ENCODE data around the gene ORM2. TPM values are rescaled to one million over a fixed set of nuclear protein-coding genes. Genes with fewer than 3 reads are reported as not detected.
"Not testable (repeated sequence)": the region's sequence is repeated elsewhere in the genome, so short reads cannot be mapped to it uniquely, and the experiment has no call there.

Gene ORM2
- total and polyA plus RNA-seq, 7 experiments from 2014 or later = not detected

- Histone ChIP-seq H3K27me3 (ENCODE audit: control insufficient read depth in 2 of 2, insufficient read depth in 2 of 2, low read length in 2 of 2) (no peaks in the 10 kb centered on the region), H3K4me1 (ENCODE audit: control insufficient read depth in 2 of 2, insufficient read depth in 2 of 2, low read length in 2 of 2) (peaks cover 0 to 4% of the 10 kb centered on the region in 2 donors), H3K9me3 (ENCODE audit: control insufficient read depth in 2 of 3, low read length in 3 of 3) (no peaks in the 10 kb centered on the region), H3K27ac (ENCODE audit: low read depth, low read length) (peak overlapping the region; percentile 45), H3K4me3 (ENCODE audit: low read length) (no peak overlapping the region), H3K36me3 (ENCODE audit: control insufficient read depth in 2 of 3, insufficient read depth in 3 of 3, low read length in 3 of 3) (peaks cover 0 to 9% (median 0%) of the 10 kb centered on the region in 3 experiments)
- Mint-ChIP-seq H3K27ac (peak overlapping the region; percentile 38 to 88 (median 79)), H3K27me3 (no peaks in the 10 kb centered on the region), H3K9me3 (peaks cover 0 to 7% (median 0%) of the 10 kb centered on the region in 11 donors), H3K36me3 (peaks cover 0 to 11% (median 3%) of the 10 kb centered on the region in 5 donors), H3K4me3 (peak overlapping the region in 1 of 10 donors; percentile 63), H3K4me1 (peaks cover 2 to 22% (median 9%) of the 10 kb centered on the region in 7 donors)
- ChIA-PET CTCF (no interaction called here), POLR2A (interaction anchor here (1.1 kb wide), 1 partner anchor 54 kb away, joined by 3 read pairs; no protein-coding TSS in a partner anchor)
- DNase-seq = no peak
- no peak for ATAC-seq
- intact Hi-C loops (cut with micrococcal nuclease) = loop anchor here in 1 of 2 donors (10.0 kb wide), 1 partner anchor 324 kb away; the partner anchor contains the start of gene TEX53
These were observed 967 bp downstream of the ORM2 start for GRCh38 chr9:114330636-114331035.

GRCh38 chr9:114331229-114332195, 1.8 kb downstream of the ORM2 start:
- H3K9me3 ChIP-seq (ENCODE audit: control insufficient read depth in 2 of 3, low read length in 3 of 3); H3K4me1 ChIP-seq (ENCODE audit: control insufficient read depth in 2 of 2, insufficient read depth in 2 of 2, low read length in 2 of 2); H3K27me3 ChIP-seq (ENCODE audit: control insufficient read depth in 2 of 2, insufficient read depth in 2 of 2, low read length in 2 of 2); H3K4me3 ChIP-seq (ENCODE audit: low read length); DNase-seq; H3K27ac ChIP-seq (ENCODE audit: low read depth, low read length); H3K9me3 Mint-ChIP-seq; CTCF ChIA-PET; H3K27me3 Mint-ChIP-seq: not testable (repeated sequence)
- peaks cover 0 to 20% (median 3%) of the 10 kb centered on the region in 5 donors for H3K36me3 Mint-ChIP-seq
- H3K36me3 ChIP-seq (ENCODE audit: control insufficient read depth in 2 of 3, insufficient read depth in 3 of 3, low read length in 3 of 3) = peaks cover 0 to 18% (median 0%) of the 10 kb centered on the region in 3 experiments
- POLR2A ChIA-PET = interaction anchor here (1.1 kb wide), 1 partner anchor 53 kb away, joined by 3 read pairs; no protein-coding TSS in a partner anchor
- peak overlapping the region; percentile 4 to 90 (median 82) for H3K27ac Mint-ChIP-seq
- peak overlapping the region in 2 of 10 donors; percentile 13 to 63 for H3K4me3 Mint-ChIP-seq
- intact Hi-C loops (cut with micrococcal nuclease) = loop anchor here in 1 of 2 donors (10.0 kb wide), 1 partner anchor 323 kb away; the partner anchor contains the start of gene TEX53
- H3K4me1 Mint-ChIP-seq = peaks cover 2 to 22% (median 9%) of the 10 kb centered on the region in 7 donors
- peak; percentile 18 for ATAC-seq

- peaks cover 3 to 27% (median 5%) of the 10 kb centered on the region in 3 experiments for H3K36me3 ChIP-seq (ENCODE audit: control insufficient read depth in 2 of 3, insufficient read depth in 3 of 3, low read length in 3 of 3)
- H3K4me1 Mint-ChIP-seq = peaks cover 2 to 22% (median 9%) of the 10 kb centered on the region in 7 donors
- H3K27ac ChIP-seq (ENCODE audit: low read depth, low read length); H3K27me3 Mint-ChIP-seq; POLR2A ChIA-PET; H3K9me3 Mint-ChIP-seq; H3K27me3 ChIP-seq (ENCODE audit: control insufficient read depth in 2 of 2, insufficient read depth in 2 of 2, low read length in 2 of 2); H3K4me1 ChIP-seq (ENCODE audit: control insufficient read depth in 2 of 2, insufficient read depth in 2 of 2, low read length in 2 of 2); DNase-seq; CTCF ChIA-PET; H3K4me3 ChIP-seq (ENCODE audit: low read length); H3K9me3 ChIP-seq (ENCODE audit: control insufficient read depth in 2 of 3, low read length in 3 of 3): not testable (repeated sequence)
- H3K4me3 Mint-ChIP-seq = peak overlapping the region in 2 of 10 donors; percentile 40 to 75
- peaks cover 0 to 25% (median 5%) of the 10 kb centered on the region in 5 donors for H3K36me3 Mint-ChIP-seq
- ATAC-seq = peak; percentile 20
- peak overlapping the region; percentile 42 to 90 (median 73) for H3K27ac Mint-ChIP-seq
- intact Hi-C loops (cut with micrococcal nuclease) = loop anchor here in 1 of 2 donors (10.0 kb wide), 1 partner anchor 322 kb away; the partner anchor contains the start of gene TEX53
These were observed 2.9 kb downstream of the ORM2 start for GRCh38 chr9:114332474-114333040.

- ATAC-seq; H3K9me3 ChIP-seq (ENCODE audit: control insufficient read depth in 2 of 3, low read length in 3 of 3); H3K4me1 ChIP-seq (ENCODE audit: control insufficient read depth in 2 of 2, insufficient read depth in 2 of 2, low read length in 2 of 2); DNase-seq; H3K4me3 ChIP-seq (ENCODE audit: low read length); POLR2A ChIA-PET; H3K9me3 Mint-ChIP-seq; CTCF ChIA-PET; H3K27me3 Mint-ChIP-seq; H3K27me3 ChIP-seq (ENCODE audit: control insufficient read depth in 2 of 2, insufficient read depth in 2 of 2, low read length in 2 of 2); H3K4me3 Mint-ChIP-seq; H3K27ac Mint-ChIP-seq; H3K27ac ChIP-seq (ENCODE audit: low read depth, low read length): not testable (repeated sequence)
- Mint-ChIP-seq H3K36me3 (peaks cover 3 to 34% (median 12%) of the 10 kb centered on the region in 5 donors), H3K4me1 (peaks cover 5 to 22% (median 9%) of the 10 kb centered on the region in 7 donors)
- H3K36me3 ChIP-seq (ENCODE audit: control insufficient read depth in 2 of 3, insufficient read depth in 3 of 3, low read length in 3 of 3) = peaks cover 9 to 39% (median 15%) of the 10 kb centered on the region in 3 experiments
- intact Hi-C loops (cut with micrococcal nuclease) = loop anchor here in 1 of 2 donors (10.0 kb wide), 1 partner anchor 321 kb away; the partner anchor contains the start of gene TEX53
These were observed 4.0 kb downstream of the ORM2 start for GRCh38 chr9:114333718-114334117.

GRCh38 chr9:114334490-114334889, 4.8 kb downstream of the ORM2 start:
- H3K4me1 ChIP-seq (ENCODE audit: control insufficient read depth in 2 of 2, insufficient read depth in 2 of 2, low read length in 2 of 2) = peaks cover 0 to 4% of the 10 kb centered on the region in 2 donors
- H3K27ac ChIP-seq (ENCODE audit: low read depth, low read length) = no peak overlapping the region
- no peaks in the 10 kb centered on the region for H3K9me3 ChIP-seq (ENCODE audit: control insufficient read depth in 2 of 3, low read length in 3 of 3)
- peaks cover 17 to 46% (median 23%) of the 10 kb centered on the region in 3 experiments for H3K36me3 ChIP-seq (ENCODE audit: control insufficient read depth in 2 of 3, insufficient read depth in 3 of 3, low read length in 3 of 3)
- Mint-ChIP-seq H3K36me3 (peaks cover 3 to 41% (median 12%) of the 10 kb centered on the region in 5 donors), H3K27me3 (no peaks in the 10 kb centered on the region), H3K4me3 (no peak overlapping the region), H3K4me1 (peaks cover 5 to 25% (median 9%) of the 10 kb centered on the region in 7 donors), H3K9me3 (peaks cover 0 to 7% (median 0%) of the 10 kb centered on the region in 11 donors), H3K27ac (peak overlapping the region in 4 of 9 donors; percentile 5 to 86 (median 36))
- intact Hi-C loops (cut with micrococcal nuclease) = loop anchor here in 1 of 2 donors (10.0 kb wide), 1 partner anchor 320 kb away; the partner anchor contains the start of gene TEX53
- ATAC-seq = no peak
- DNase-seq = no peak
- no peaks in the 10 kb centered on the region for H3K27me3 ChIP-seq (ENCODE audit: control insufficient read depth in 2 of 2, insufficient read depth in 2 of 2, low read length in 2 of 2)
- H3K4me3 ChIP-seq (ENCODE audit: low read length) = no peak overlapping the region
- ChIA-PET POLR2A (no interaction called here), CTCF (no interaction called here)

GRCh38 chr9:114335745-114336144, 6.1 kb downstream of the ORM2 start:
- no peaks in the 10 kb centered on the region for H3K27me3 ChIP-seq (ENCODE audit: control insufficient read depth in 2 of 2, insufficient read depth in 2 of 2, low read length in 2 of 2)
- DNase-seq (no peak), ATAC-seq (no peak)
- H3K4me3 Mint-ChIP-seq = no peak overlapping the region
- no peaks in the 10 kb centered on the region for H3K27me3 Mint-ChIP-seq
- H3K9me3 ChIP-seq (ENCODE audit: control insufficient read depth in 2 of 3, low read length in 3 of 3) = no peaks in the 10 kb centered on the region
- H3K36me3 ChIP-seq (ENCODE audit: control insufficient read depth in 2 of 3, insufficient read depth in 3 of 3, low read length in 3 of 3) = peaks cover 26 to 59% (median 35%) of the 10 kb centered on the region in 3 experiments
- H3K4me1 ChIP-seq (ENCODE audit: control insufficient read depth in 2 of 2, insufficient read depth in 2 of 2, low read length in 2 of 2) = peaks cover 0 to 4% of the 10 kb centered on the region in 2 donors
- H3K4me3 ChIP-seq (ENCODE audit: low read length) = no peak overlapping the region
- no peak overlapping the region for H3K27ac ChIP-seq (ENCODE audit: low read depth, low read length)
- H3K9me3 Mint-ChIP-seq = peaks cover 0 to 4% (median 0%) of the 10 kb centered on the region in 11 donors
- peaks cover 3 to 51% (median 12%) of the 10 kb centered on the region in 5 donors for H3K36me3 Mint-ChIP-seq
- H3K4me1 Mint-ChIP-seq = peaks cover 5 to 21% (median 7%) of the 10 kb centered on the region in 7 donors
- CTCF ChIA-PET = no interaction called here
- intact Hi-C loops (cut with micrococcal nuclease) = loop anchor here (1.0 to 10.0 kb wide), 3 partner anchors 8 to 319 kb away; partner anchors contain the start of genes TEX53 (in 1 of the 2) and WHRN (in 1 of the 2)
- H3K27ac Mint-ChIP-seq = peak overlapping the region in 3 of 9 donors; percentile 28 to 60 (median 31)
- POLR2A ChIA-PET = no interaction called here

Measured in naive thymus-derived CD4-positive, alpha-beta T cell (primary cell).